ENCODE measurements around the gene PPARA.

- no peak for TF ChIP-seq POLR2A (IDR thresholded peaks at IDR 0.05; ENCODE audit: borderline replicate concordance, extremely low read depth, insufficient read depth, insufficient read length)
- no peak for TF ChIP-seq REST (IDR thresholded peaks at IDR 0.05; ENCODE audit: low read depth)
- no peak for TF ChIP-seq JUND (IDR thresholded peaks at IDR 0.05)
- no peak for TF ChIP-seq CTCF (IDR thresholded peaks at IDR 0.05 in 2 of 3, conservative IDR thresholded peaks at IDR 0.05 in 1 of 3; ENCODE audit: borderline replicate concordance in 1 of 3, insufficient read depth in 1 of 3, low read depth in 2 of 3, low read length in 2 of 3)
- no peak for TF ChIP-seq POLR2AphosphoS5 (IDR thresholded peaks at IDR 0.05; ENCODE audit: low read depth, low read length)
- TF ChIP-seq EZH2phosphoT487 (IDR thresholded peaks at IDR 0.05; ENCODE audit: borderline replicate concordance), result no peak
- TF ChIP-seq SP1 (IDR thresholded peaks at IDR 0.05; ENCODE audit: low read depth), result no peak
- no peak for TF ChIP-seq MAX (IDR thresholded peaks at IDR 0.05)
- TF ChIP-seq CBX3 (IDR thresholded peaks at IDR 0.05; ENCODE audit: low read depth), result no peak
- no peak for TF ChIP-seq EZH2 (IDR thresholded peaks at IDR 0.05)
Observed at GRCh38 chr22:46185283-46185682, 35.0 kb downstream of the PPARA start.
